ENCODE measurements around the gene COQ5. TPM values are rescaled to one million over a fixed set of nuclear protein-coding genes. Genes with fewer than 3 reads are reported as not detected.

Gene COQ5
- total and polyA plus RNA-seq, 4 donors, result 25.0 to 33.6 (median 30.6) TPM

DNA sequence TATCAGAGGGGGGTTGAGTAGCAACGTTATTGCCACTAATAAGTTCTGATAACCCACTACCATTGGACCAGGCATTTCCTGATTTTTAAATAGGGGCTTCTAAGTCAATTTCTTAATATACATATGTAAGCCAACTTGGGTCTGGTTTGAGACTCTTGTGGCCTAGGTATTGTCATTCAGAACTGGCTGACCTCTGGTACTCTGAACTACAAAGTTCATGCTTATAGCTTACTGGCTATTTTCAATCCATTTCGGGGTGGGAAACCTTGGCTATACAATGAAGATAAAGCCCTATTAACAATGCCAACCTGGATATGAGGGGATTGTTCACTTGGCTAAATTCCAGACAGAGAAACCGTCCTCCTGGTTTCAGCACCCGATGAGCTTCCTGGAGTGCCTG is 24.4 kb downstream of the COQ5 start:
- Histone ChIP-seq H3K4me3 (ENCODE audit: low read depth in 1 of 3, low read length in 3 of 3) (no peak overlapping the region), H3K27ac (ENCODE audit: low read depth in 1 of 2, low read length in 2 of 2) (no peak overlapping the region), H3K27me3 (ENCODE audit: control insufficient read depth in 4 of 4, insufficient read depth in 4 of 4, low read length in 3 of 4) (no peaks in the 10 kb centered on the region), H3K9me3 (ENCODE audit: control insufficient read depth in 4 of 4, low read length in 3 of 4) (no peaks in the 10 kb centered on the region), H3K36me3 (ENCODE audit: control insufficient read depth in 4 of 4, insufficient read depth in 3 of 4, low read depth in 1 of 4, low read length in 3 of 4) (peaks cover 14 to 35% (median 30%) of the 10 kb centered on the region in 4 donors), H3K9ac (ENCODE audit: low read depth in 1 of 2, low read length in 2 of 2) (no peak overlapping the region), H3K4me1 (ENCODE audit: control insufficient read depth in 4 of 4, insufficient read depth in 4 of 4, low read length in 3 of 4) (no peaks in the 10 kb centered on the region)
- TF ChIP-seq, protein P1, sequence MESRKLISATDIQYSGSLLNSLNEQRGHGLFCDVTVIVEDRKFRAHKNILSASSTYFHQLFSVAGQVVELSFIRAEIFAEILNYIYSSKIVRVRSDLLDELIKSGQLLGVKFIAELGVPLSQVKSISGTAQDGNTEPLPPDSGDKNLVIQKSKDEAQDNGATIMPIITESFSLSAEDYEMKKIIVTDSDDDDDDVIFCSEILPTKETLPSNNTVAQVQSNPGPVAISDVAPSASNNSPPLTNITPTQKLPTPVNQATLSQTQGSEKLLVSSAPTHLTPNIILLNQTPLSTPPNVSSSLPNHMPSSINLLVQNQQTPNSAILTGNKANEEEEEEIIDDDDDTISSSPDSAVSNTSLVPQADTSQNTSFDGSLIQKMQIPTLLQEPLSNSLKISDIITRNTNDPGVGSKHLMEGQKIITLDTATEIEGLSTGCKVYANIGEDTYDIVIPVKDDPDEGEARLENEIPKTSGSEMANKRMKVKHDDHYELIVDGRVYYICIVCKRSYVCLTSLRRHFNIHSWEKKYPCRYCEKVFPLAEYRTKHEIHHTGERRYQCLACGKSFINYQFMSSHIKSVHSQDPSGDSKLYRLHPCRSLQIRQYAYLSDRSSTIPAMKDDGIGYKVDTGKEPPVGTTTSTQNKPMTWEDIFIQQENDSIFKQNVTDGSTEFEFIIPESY (IDR thresholded peaks at IDR 0.05), result no peak
- TF ChIP-seq NR2F2 (IDR thresholded peaks at IDR 0.05) (no peak), HNF4G (IDR thresholded peaks at IDR 0.05) (no peak), FOXA2 (IDR thresholded peaks at IDR 0.05) (no peak), EGR1 (IDR thresholded peaks at IDR 0.05; ENCODE audit: low read depth in 2 of 2) (no peak), YY1 (IDR thresholded peaks at IDR 0.05) (no peak), SP1 (IDR thresholded peaks at IDR 0.05) (no peak), FOXA1 (IDR thresholded peaks at IDR 0.05) (no peak)
- TF ChIP-seq, protein P2, sequence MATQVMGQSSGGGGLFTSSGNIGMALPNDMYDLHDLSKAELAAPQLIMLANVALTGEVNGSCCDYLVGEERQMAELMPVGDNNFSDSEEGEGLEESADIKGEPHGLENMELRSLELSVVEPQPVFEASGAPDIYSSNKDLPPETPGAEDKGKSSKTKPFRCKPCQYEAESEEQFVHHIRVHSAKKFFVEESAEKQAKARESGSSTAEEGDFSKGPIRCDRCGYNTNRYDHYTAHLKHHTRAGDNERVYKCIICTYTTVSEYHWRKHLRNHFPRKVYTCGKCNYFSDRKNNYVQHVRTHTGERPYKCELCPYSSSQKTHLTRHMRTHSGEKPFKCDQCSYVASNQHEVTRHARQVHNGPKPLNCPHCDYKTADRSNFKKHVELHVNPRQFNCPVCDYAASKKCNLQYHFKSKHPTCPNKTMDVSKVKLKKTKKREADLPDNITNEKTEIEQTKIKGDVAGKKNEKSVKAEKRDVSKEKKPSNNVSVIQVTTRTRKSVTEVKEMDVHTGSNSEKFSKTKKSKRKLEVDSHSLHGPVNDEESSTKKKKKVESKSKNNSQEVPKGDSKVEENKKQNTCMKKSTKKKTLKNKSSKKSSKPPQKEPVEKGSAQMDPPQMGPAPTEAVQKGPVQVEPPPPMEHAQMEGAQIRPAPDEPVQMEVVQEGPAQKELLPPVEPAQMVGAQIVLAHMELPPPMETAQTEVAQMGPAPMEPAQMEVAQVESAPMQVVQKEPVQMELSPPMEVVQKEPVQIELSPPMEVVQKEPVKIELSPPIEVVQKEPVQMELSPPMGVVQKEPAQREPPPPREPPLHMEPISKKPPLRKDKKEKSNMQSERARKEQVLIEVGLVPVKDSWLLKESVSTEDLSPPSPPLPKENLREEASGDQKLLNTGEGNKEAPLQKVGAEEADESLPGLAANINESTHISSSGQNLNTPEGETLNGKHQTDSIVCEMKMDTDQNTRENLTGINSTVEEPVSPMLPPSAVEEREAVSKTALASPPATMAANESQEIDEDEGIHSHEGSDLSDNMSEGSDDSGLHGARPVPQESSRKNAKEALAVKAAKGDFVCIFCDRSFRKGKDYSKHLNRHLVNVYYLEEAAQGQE (IDR thresholded peaks at IDR 0.05), result no peak
- TF ChIP-seq, protein P3, sequence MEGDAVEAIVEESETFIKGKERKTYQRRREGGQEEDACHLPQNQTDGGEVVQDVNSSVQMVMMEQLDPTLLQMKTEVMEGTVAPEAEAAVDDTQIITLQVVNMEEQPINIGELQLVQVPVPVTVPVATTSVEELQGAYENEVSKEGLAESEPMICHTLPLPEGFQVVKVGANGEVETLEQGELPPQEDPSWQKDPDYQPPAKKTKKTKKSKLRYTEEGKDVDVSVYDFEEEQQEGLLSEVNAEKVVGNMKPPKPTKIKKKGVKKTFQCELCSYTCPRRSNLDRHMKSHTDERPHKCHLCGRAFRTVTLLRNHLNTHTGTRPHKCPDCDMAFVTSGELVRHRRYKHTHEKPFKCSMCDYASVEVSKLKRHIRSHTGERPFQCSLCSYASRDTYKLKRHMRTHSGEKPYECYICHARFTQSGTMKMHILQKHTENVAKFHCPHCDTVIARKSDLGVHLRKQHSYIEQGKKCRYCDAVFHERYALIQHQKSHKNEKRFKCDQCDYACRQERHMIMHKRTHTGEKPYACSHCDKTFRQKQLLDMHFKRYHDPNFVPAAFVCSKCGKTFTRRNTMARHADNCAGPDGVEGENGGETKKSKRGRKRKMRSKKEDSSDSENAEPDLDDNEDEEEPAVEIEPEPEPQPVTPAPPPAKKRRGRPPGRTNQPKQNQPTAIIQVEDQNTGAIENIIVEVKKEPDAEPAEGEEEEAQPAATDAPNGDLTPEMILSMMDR (IDR thresholded peaks at IDR 0.05; ENCODE audit: low read depth, low read length, missing input control), result no peak
- TF ChIP-seq, protein P4, sequence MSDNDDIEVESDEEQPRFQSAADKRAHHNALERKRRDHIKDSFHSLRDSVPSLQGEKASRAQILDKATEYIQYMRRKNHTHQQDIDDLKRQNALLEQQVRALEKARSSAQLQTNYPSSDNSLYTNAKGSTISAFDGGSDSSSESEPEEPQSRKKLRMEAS (IDR thresholded peaks at IDR 0.05), result no peak
- 91% methylated on average over 4 of the region's 4 CpGs for WGBS
- no peak for DNase-seq (ENCODE audit: low spot score)

DNA sequence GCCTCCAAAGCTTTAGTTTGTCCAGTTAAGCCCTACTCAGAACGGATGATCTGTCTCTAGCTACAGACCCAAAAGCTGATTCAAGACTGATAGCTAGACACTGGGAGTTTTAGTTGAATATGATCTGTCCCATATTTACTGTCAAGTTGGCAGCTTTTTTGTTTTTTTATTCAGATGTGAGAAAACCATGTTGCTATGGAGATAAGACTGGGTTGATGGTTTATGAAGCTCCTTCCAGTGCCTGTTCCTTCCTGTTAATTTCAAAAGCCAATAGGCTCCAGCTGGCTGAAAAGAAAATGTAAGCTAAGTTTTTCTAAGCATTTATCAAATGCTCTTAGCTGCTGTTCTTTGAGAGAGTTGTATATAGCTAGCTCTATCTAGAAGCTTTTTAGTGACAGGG is 28.4 kb downstream of the COQ5 start:
- no peaks in the 10 kb centered on the region for H3K27me3 ChIP-seq (ENCODE audit: control insufficient read depth in 4 of 4, insufficient read depth in 4 of 4, low read length in 3 of 4)
- no peak overlapping the region for H3K27ac ChIP-seq (ENCODE audit: low read depth in 1 of 2, low read length in 2 of 2)
- H3K9ac ChIP-seq (ENCODE audit: low read depth in 1 of 2, low read length in 2 of 2), result no peak overlapping the region
- H3K36me3 ChIP-seq (ENCODE audit: control insufficient read depth in 4 of 4, insufficient read depth in 3 of 4, low read depth in 1 of 4, low read length in 3 of 4), result peaks cover 7 to 33% (median 24%) of the 10 kb centered on the region in 4 donors
- peaks cover 0 to 11% (median 7%) of the 10 kb centered on the region in 4 donors for H3K4me1 ChIP-seq (ENCODE audit: control insufficient read depth in 4 of 4, insufficient read depth in 4 of 4, low read length in 3 of 4)
- DNase-seq (ENCODE audit: low spot score), result no peak
- H3K9me3 ChIP-seq (ENCODE audit: control insufficient read depth in 4 of 4, low read length in 3 of 4), result no peaks in the 10 kb centered on the region
- 92% methylated on average over 1 of the region's 1 CpG for WGBS
- H3K4me3 ChIP-seq (ENCODE audit: low read depth in 1 of 3, low read length in 3 of 3), result no peak overlapping the region
- no peak for TF ChIP-seq RAD21 (IDR thresholded peaks at IDR 0.05)
- TF ChIP-seq GABPA (IDR thresholded peaks at IDR 0.05 in 1 of 2, conservative IDR thresholded peaks at IDR 0.05 in 1 of 2), result no peak
- TF ChIP-seq FOXA1 (IDR thresholded peaks at IDR 0.05), result no peak
- TF ChIP-seq, protein P4 (IDR thresholded peaks at IDR 0.05), result no peak
- TF ChIP-seq FOXA2 (IDR thresholded peaks at IDR 0.05), result no peak
- TF ChIP-seq NR2F2 (IDR thresholded peaks at IDR 0.05), result no peak
- TF ChIP-seq JUND (IDR thresholded peaks at IDR 0.05), result no peak
- no peak for TF ChIP-seq TAF1 (conservative IDR thresholded peaks at IDR 0.05)
- TF ChIP-seq, protein P2 (IDR thresholded peaks at IDR 0.05), result no peak
- no peak for TF ChIP-seq HNF4G (IDR thresholded peaks at IDR 0.05)
- TF ChIP-seq, protein P5, sequence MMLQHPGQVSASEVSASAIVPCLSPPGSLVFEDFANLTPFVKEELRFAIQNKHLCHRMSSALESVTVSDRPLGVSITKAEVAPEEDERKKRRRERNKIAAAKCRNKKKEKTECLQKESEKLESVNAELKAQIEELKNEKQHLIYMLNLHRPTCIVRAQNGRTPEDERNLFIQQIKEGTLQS (IDR thresholded peaks at IDR 0.05), result no peak
- TF ChIP-seq YY1 (IDR thresholded peaks at IDR 0.05), result no peak
- TF ChIP-seq, protein P3 (IDR thresholded peaks at IDR 0.05; ENCODE audit: low read depth, low read length, missing input control), result no peak
- TF ChIP-seq RXRA (IDR thresholded peaks at IDR 0.05), result no peak
- no peak for TF ChIP-seq HNF4A (conservative IDR thresholded peaks at IDR 0.05)
